Stimulated activated CD8-positive, alpha-beta memory T cell treated with anti-CD3 and anti-CD28 coated beads, Interleukin-4, amount 100 ng/mL, for 4 hours (primary cell): ENCODE measurements around the gene VEGFA.

Experiments
- DNase-seq, 2 donors: peaks; one replicate each; pipeline ENCODE4 v3.0.0-alpha.2; 2020; ENCODE audit warnings: low read depth in 2 of 2, low spot score in 1 of 2

The VEGFA gene

GRCh38 chr6:43771858-43772680 lies 2.1 kb downstream of the VEGFA start:
- DNase-seq = peak in 1 of 2 donors; percentile 28

GRCh38 chr6:43772681-43773049 lies 2.7 kb downstream of the VEGFA start:
- DNase-seq = no peak

- peak in 1 of 2 donors; percentile 18 for DNase-seq
These were observed 3.3 kb downstream of the VEGFA start for GRCh38 chr6:43773050-43773979.

GRCh38 chr6:43773980-43774775 lies 4.2 kb downstream of the VEGFA start:
- DNase-seq = no peak

- peak in 1 of 2 donors; percentile 30 for DNase-seq
These were observed 4.9 kb downstream of the VEGFA start for GRCh38 chr6:43774776-43775534.

GRCh38 chr6:43775535-43775885 lies 5.5 kb downstream of the VEGFA start:
- no peak for DNase-seq

- no peak for DNase-seq
These were observed 6.2 kb downstream of the VEGFA start for GRCh38 chr6:43776115-43776798.

GRCh38 chr6:43776799-43777776 lies 7.1 kb downstream of the VEGFA start:
- DNase-seq = no peak

- no peak for DNase-seq
These were observed 8.3 kb downstream of the VEGFA start for GRCh38 chr6:43778131-43778855.

- no peak for DNase-seq
These were observed 9.2 kb downstream of the VEGFA start for GRCh38 chr6:43778976-43779851.

GRCh38 chr6:43779852-43780236 lies 9.8 kb downstream of the VEGFA start:
- DNase-seq = no peak

- no peak for DNase-seq
These were observed 10.3 kb downstream of the VEGFA start for GRCh38 chr6:43780293-43780692.

GRCh38 chr6:43780941-43781928 lies 11.2 kb downstream of the VEGFA start:
- no peak for DNase-seq

GRCh38 chr6:43781941-43782704 lies 12.1 kb downstream of the VEGFA start:
- no peak for DNase-seq

- no peak for DNase-seq
These were observed 12.9 kb downstream of the VEGFA start for GRCh38 chr6:43782764-43783513.
